HG02571 (cell line): ENCODE results near the gene PAK1.

Source experiments
- ATAC-seq: cut with Tn5 transposase; IDR thresholded peaks from one replicate; pipeline ENCODE4 v1.9.1; 2021; ENCODE audit warnings: mild to moderate bottlenecking, moderate library complexity; ENCODE audit not compliant: unreplicated experiment

PAK1 gene

GRCh38 chr11:77475206-77475605, 1.3 kb upstream of the PAK1 start:
- no peak for ATAC-seq

GRCh38 chr11:77474684-77475060, 778 bp upstream of the PAK1 start:
- no peak for ATAC-seq

- peak; percentile 42 for ATAC-seq
Observed at GRCh38 chr11:77472991-77473800, 698 bp downstream of the PAK1 start.

GRCh38 chr11:77471558-77472193, 2.2 kb downstream of the PAK1 start:
- no peak for ATAC-seq

- no peak for ATAC-seq
Observed at GRCh38 chr11:77470971-77471370, 2.9 kb downstream of the PAK1 start.

- no peak for ATAC-seq
Observed at GRCh38 chr11:77470504-77470903, 3.4 kb downstream of the PAK1 start.

- no peak for ATAC-seq
Observed at GRCh38 chr11:77468527-77468926, 5.4 kb downstream of the PAK1 start.

GRCh38 chr11:77467993-77468392, 5.9 kb downstream of the PAK1 start:
- no peak for ATAC-seq

- ATAC-seq: no peak
Observed at GRCh38 chr11:77467233-77467632, 6.7 kb downstream of the PAK1 start.

- ATAC-seq: no peak
Observed at GRCh38 chr11:77457340-77457739, 16.6 kb downstream of the PAK1 start.

GRCh38 chr11:77455740-77456139, 18.2 kb downstream of the PAK1 start:
- ATAC-seq: no peak

GRCh38 chr11:77454867-77455655, 18.8 kb downstream of the PAK1 start:
- ATAC-seq: no peak

GRCh38 chr11:77450227-77450626, 23.7 kb downstream of the PAK1 start:
- ATAC-seq: no peak

GRCh38 chr11:77449784-77450183, 24.1 kb downstream of the PAK1 start:
- ATAC-seq: no peak

GRCh38 chr11:77449060-77449521, 24.8 kb downstream of the PAK1 start:
- peak; percentile 66 for ATAC-seq

- no peak for ATAC-seq
Observed at GRCh38 chr11:77448269-77448668, 25.6 kb downstream of the PAK1 start.

GRCh38 chr11:77446911-77447629, 26.8 kb downstream of the PAK1 start:
- ATAC-seq: no peak

GRCh38 chr11:77444261-77444660, 29.6 kb downstream of the PAK1 start:
- no peak for ATAC-seq

GRCh38 chr11:77442394-77443053, 31.4 kb downstream of the PAK1 start:
- ATAC-seq: peak; percentile 48

GRCh38 chr11:77441426-77441825, 32.5 kb downstream of the PAK1 start:
- no peak for ATAC-seq
